HL-60 (cell line): ENCODE measurements around the gene SUPT20HL1.
"Not testable (repeated sequence)": the region's sequence is repeated elsewhere in the genome, so short reads cannot be mapped to it uniquely, and the experiment has no call there.

Source experiments
- DNase-seq, 2 experiments: peaks; one replicate each; pipeline ENCODE4 v3.0.0-alpha.2; 2010 to 2020; ENCODE audit warnings: low read depth in 1 of 2, low spot score in 1 of 2
- H3K27ac ChIP-seq: fragments of 250-450 bp; sonication (Bioruptor Pico); replicated peaks from 2 replicates; pipeline ENCODE4 v1.5.1; 2020; ENCODE audit warnings: mild to moderate bottlenecking, moderate library complexity
- H3K27me3 ChIP-seq: fragments of 250-450 bp; sonication (Bioruptor Pico); 2 replicates; pipeline ENCODE4 v1.5.1; 2021; ENCODE audit warnings: mild to moderate bottlenecking, moderate library complexity; ENCODE audit not compliant: insufficient read depth, poor library complexity, severe bottlenecking
- H3K4me3 ChIP-seq: replicated peaks from 2 replicates; pipeline ENCODE4 v1.5.1; 2011; ENCODE audit warnings: mild to moderate bottlenecking, control low read depth, low read length; ENCODE audit not compliant: insufficient read depth
- GABPA ChIP-seq: IDR thresholded peaks from 2 replicates; pipeline ENCODE4 v1.6.1; 2012; ENCODE audit warnings: low read depth
- POLR2AphosphoS5 ChIP-seq: IDR thresholded peaks from 2 replicates; pipeline ENCODE4 v1.6.1; 2012; ENCODE audit warnings: low read depth
- SPI1 ChIP-seq: IDR thresholded peaks from 2 replicates; pipeline ENCODE4 v1.6.1; 2012; ENCODE audit warnings: low read depth, mild to moderate bottlenecking, borderline replicate concordance
- TF ChIP-seq, protein P1 (sequence below): IDR thresholded peaks from 2 replicates; pipeline ENCODE4 v1.6.1; 2012; ENCODE audit warnings: low read depth; ENCODE audit not compliant: insufficient replicate concordance
- TF ChIP-seq, protein P2 (sequence below): IDR thresholded peaks from one replicate; pipeline ENCODE4 v1.5.1; 2011; ENCODE audit warnings: low read length, control low read depth, inconsistent platforms; ENCODE audit not compliant: insufficient read depth

SUPT20HL1 gene

GRCh38 chrX:24378706-24379105 lies 18.3 kb downstream of the SUPT20HL1 start:
- H3K27ac ChIP-seq, result no peak overlapping the region
- no peak for DNase-seq
- H3K27me3 ChIP-seq, result peaks cover 9% of the 10 kb centered on the region
- no peak overlapping the region for H3K4me3 ChIP-seq
- no peak for TF ChIP-seq SPI1
- TF ChIP-seq, protein P1, sequence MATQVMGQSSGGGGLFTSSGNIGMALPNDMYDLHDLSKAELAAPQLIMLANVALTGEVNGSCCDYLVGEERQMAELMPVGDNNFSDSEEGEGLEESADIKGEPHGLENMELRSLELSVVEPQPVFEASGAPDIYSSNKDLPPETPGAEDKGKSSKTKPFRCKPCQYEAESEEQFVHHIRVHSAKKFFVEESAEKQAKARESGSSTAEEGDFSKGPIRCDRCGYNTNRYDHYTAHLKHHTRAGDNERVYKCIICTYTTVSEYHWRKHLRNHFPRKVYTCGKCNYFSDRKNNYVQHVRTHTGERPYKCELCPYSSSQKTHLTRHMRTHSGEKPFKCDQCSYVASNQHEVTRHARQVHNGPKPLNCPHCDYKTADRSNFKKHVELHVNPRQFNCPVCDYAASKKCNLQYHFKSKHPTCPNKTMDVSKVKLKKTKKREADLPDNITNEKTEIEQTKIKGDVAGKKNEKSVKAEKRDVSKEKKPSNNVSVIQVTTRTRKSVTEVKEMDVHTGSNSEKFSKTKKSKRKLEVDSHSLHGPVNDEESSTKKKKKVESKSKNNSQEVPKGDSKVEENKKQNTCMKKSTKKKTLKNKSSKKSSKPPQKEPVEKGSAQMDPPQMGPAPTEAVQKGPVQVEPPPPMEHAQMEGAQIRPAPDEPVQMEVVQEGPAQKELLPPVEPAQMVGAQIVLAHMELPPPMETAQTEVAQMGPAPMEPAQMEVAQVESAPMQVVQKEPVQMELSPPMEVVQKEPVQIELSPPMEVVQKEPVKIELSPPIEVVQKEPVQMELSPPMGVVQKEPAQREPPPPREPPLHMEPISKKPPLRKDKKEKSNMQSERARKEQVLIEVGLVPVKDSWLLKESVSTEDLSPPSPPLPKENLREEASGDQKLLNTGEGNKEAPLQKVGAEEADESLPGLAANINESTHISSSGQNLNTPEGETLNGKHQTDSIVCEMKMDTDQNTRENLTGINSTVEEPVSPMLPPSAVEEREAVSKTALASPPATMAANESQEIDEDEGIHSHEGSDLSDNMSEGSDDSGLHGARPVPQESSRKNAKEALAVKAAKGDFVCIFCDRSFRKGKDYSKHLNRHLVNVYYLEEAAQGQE, result no peak
- no peak for TF ChIP-seq GABPA
- TF ChIP-seq, protein P2, sequence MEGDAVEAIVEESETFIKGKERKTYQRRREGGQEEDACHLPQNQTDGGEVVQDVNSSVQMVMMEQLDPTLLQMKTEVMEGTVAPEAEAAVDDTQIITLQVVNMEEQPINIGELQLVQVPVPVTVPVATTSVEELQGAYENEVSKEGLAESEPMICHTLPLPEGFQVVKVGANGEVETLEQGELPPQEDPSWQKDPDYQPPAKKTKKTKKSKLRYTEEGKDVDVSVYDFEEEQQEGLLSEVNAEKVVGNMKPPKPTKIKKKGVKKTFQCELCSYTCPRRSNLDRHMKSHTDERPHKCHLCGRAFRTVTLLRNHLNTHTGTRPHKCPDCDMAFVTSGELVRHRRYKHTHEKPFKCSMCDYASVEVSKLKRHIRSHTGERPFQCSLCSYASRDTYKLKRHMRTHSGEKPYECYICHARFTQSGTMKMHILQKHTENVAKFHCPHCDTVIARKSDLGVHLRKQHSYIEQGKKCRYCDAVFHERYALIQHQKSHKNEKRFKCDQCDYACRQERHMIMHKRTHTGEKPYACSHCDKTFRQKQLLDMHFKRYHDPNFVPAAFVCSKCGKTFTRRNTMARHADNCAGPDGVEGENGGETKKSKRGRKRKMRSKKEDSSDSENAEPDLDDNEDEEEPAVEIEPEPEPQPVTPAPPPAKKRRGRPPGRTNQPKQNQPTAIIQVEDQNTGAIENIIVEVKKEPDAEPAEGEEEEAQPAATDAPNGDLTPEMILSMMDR, result no peak
- no peak for TF ChIP-seq POLR2AphosphoS5

- H3K27me3 ChIP-seq, result peaks cover 13% of the 10 kb centered on the region
- no peak for DNase-seq
- H3K27ac ChIP-seq, result no peak overlapping the region
- TF ChIP-seq, protein P1, result no peak
- TF ChIP-seq, protein P2, result no peak
- TF ChIP-seq SPI1 (no peak), POLR2AphosphoS5 (no peak), GABPA (no peak)
- H3K4me3 ChIP-seq, result no peak overlapping the region
These were observed 20.1 kb downstream of the SUPT20HL1 start for GRCh38 chrX:24380262-24381187.

GRCh38 chrX:24382315-24382714 lies 21.9 kb downstream of the SUPT20HL1 start:
- not testable (repeated sequence) for DNase-seq, H3K4me3 ChIP-seq, H3K27ac ChIP-seq
- peaks cover 13% of the 10 kb centered on the region for H3K27me3 ChIP-seq

GRCh38 chrX:24387724-24388123 lies 27.3 kb downstream of the SUPT20HL1 start:
- TF ChIP-seq, protein P1, result no peak
- TF ChIP-seq SPI1 (no peak), POLR2AphosphoS5 (no peak), GABPA (no peak)
- TF ChIP-seq, protein P2, result no peak
- H3K27ac ChIP-seq, result no peak overlapping the region

More at GRCh38 chrX:24387724-24388123, 27.3 kb downstream of the SUPT20HL1 start:
- Histone ChIP-seq H3K27me3 (peaks cover 4% of the 10 kb centered on the region), H3K4me3 (no peak overlapping the region)
- DNase-seq, result no peak
